Suprapubic skin (tissue), 4 donors: ENCODE measurements around the gene GNA14.
"Not testable (repeated sequence)": the region's sequence is repeated elsewhere in the genome, so short reads cannot be mapped to it uniquely, and the experiment has no call there.

ENCODE experiments used
- CTCF ChIP-seq, 2 donors: fragments of 200-600 bp in 1 of 2; fragments of 450-650 bp in 1 of 2; sonication (generic) in 1 of 2; IDR thresholded peaks; one replicate each; pipeline ENCODE4 v1.5.1; 2016 to 2019; ENCODE audit warnings: antibody characterized with exemption in 2 of 2, mild to moderate bottlenecking in 1 of 2, moderate library complexity in 1 of 2
- EP300 ChIP-seq: sonication (generic); formaldehyde crosslinking; IDR thresholded peaks from one replicate; pipeline ENCODE4 v1.6.1; 2017; ENCODE audit warnings: antibody characterized with exemption
- POLR2A ChIP-seq, 2 donors: fragments of 450-650 bp; IDR thresholded peaks; one replicate each; pipeline ENCODE4 v1.6.1; 2017; ENCODE audit warnings: antibody characterized with exemption in 2 of 2, mild to moderate bottlenecking in 2 of 2, moderate library complexity in 2 of 2
- POLR2AphosphoS5 ChIP-seq, 3 donors: sonication (generic); formaldehyde crosslinking; IDR thresholded peaks; one replicate each; pipeline ENCODE4 v1.6.1; 2017; ENCODE audit warnings: antibody characterized with exemption in 3 of 3

- TF ChIP-seq CTCF (IDR thresholded peaks at IDR 0.05); POLR2AphosphoS5 (IDR thresholded peaks at IDR 0.05); POLR2A (IDR thresholded peaks at IDR 0.05); EP300: not testable (repeated sequence)
Measured at GRCh38 chr9:77690119-77690518, 42.0 kb upstream of the GNA14 start.
